ENCODE data around the gene SYNPO2L. TPM values are rescaled to one million over a fixed set of nuclear protein-coding genes. Genes with fewer than 3 reads are reported as not detected.

SYNPO2L gene
- total and polyA plus RNA-seq, 9 of the 15 experiments (the other 6 are each of a cell fraction or from before 2014, with no cell fraction given): 0.03 to 0.07 TPM; not detected in 7

GRCh38 chr10:73644015-73644743, 11.7 kb downstream of the SYNPO2L start (continued):
- TF ChIP-seq E2F8 (IDR thresholded peaks at IDR 0.05; ENCODE audit: low read depth, partially characterized antibody) (peak; percentile 19), ETV5 (CRISPR knock-in tag; IDR thresholded peaks at IDR 0.05; ENCODE audit: low read depth) (0 out of 2 replicates have a peak, but pooled peaks have one; percentile 25), CEBPB (tag; IDR thresholded peaks at IDR 0.05) (no peak), SMARCA4 (IDR thresholded peaks at IDR 0.05) (0 out of 2 replicates have a peak, but pooled peaks have one; percentile 21), ESRRB (CRISPR knock-in tag; IDR thresholded peaks at IDR 0.05; ENCODE audit: borderline replicate concordance) (no peak), PHF20 (IDR thresholded peaks at IDR 0.05; ENCODE audit: partially characterized antibody) (no peak), ZBTB11 (CRISPR knock-in tag; IDR thresholded peaks at IDR 0.05) (no peak), ZNF217 (CRISPR knock-in tag; IDR thresholded peaks at IDR 0.05) (no peak), SMC3 (conservative IDR thresholded peaks at IDR 0.05; ENCODE audit: insufficient read depth, low read depth, low read length) (peak; percentile 99), MAZ (CRISPR knock-in tag; conservative IDR thresholded peaks at IDR 0.05 in 1 of 2, IDR thresholded peaks at IDR 0.05 in 1 of 2) (peak; percentile 45 to 51; a peak in 2 of 4 replicates), ATF3 (IDR thresholded peaks at IDR 0.05) (peak; percentile 73), ATF3 (CRISPR knock-in tag; conservative IDR thresholded peaks at IDR 0.05) (no peak; the same call in 1 of the 2 replicates), ARNT (IDR thresholded peaks at IDR 0.05) (peak in 1 of 2 experiments; percentile 44; a peak in 1 of 4 replicates), SMARCA5 (IDR thresholded peaks at IDR 0.05) (0 out of 2 replicates have a peak, but pooled peaks have one; percentile 45), PRDM10 (IDR thresholded peaks at IDR 0.05; ENCODE audit: partially characterized antibody) (peak; percentile 97), BRD9 (IDR thresholded peaks at IDR 0.05; ENCODE audit: low read depth, partially characterized antibody) (peak; percentile 81)
